Astrocyte of the cerebellum (primary cell): ENCODE results near the gene THAP7.

Source experiments
- DNase-seq: peaks from one replicate; pipeline ENCODE4 v3.0.0-alpha.2; 2011; ENCODE audit warnings: low read depth
- H3K4me3 ChIP-seq: 2 replicates; pipeline ENCODE4 v1.5.1; 2011; ENCODE audit warnings: mild to moderate bottlenecking, low read depth, low read length, moderate library complexity
- CTCF ChIP-seq: IDR thresholded peaks from 2 replicates; pipeline ENCODE4 v1.5.1; 2012; ENCODE audit warnings: low read length, low read depth, moderate library complexity, mild to moderate bottlenecking; ENCODE audit errors: missing control alignments
- in situ Hi-C: cut with HindIII; loops from 2 replicates; pipeline ENCODE4 v1.10.0; 2017; ENCODE audit warnings: low sequenced_read_pairs

THAP7 gene

DNA sequence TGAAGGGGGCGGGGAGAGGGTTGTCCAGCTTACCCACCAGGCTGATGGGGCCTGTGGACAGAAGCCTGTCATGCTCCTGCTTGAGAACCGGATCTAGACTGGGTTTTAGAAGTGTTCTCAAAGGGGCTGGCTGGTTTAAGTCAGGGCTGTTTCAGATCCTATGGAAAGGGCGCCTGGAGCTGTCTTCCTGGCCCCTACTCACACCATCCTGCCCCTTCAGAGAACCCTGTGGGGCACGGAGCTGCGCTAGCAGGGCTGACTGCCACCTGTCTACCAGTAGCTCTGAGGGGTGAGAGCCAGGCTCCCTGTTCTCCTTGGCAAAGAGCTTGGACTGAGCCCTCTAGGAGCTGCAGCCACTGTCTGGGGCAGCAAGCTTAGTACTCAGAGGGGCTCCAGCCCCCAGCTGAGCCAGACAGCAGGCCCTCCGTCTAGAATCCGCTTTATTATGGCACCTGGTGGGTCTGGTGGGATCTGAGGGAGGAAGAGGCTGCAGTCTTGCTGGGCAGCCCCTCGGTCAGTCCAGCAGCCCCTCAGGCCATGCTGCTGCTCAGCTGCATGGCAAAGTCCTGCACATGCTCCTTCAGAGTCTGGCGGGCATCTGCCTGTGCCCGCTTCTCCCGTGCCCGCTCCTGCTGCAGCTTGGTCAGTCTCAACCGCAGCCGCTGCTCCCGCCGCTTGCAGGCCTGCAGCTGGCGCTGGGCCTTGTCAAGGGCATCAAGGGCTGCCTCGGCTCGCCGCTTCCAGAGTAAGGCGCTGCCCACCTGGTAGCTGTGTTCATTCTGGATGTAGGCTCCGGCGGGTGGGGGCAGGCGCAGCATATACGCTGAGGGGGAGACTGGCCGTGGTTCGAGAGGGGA is 2.3 kb downstream of the THAP7 start:
- H3K4me3 ChIP-seq = no peak overlapping the region
- in situ Hi-C loops = no loop called here

GRCh38 chr22:20998411-20999336 is 3.2 kb downstream of the THAP7 start:
- H3K4me3 ChIP-seq = no peak overlapping the region
- no peak for TF ChIP-seq CTCF
- in situ Hi-C loops = no loop called here
- no peak for DNase-seq

More for the DNA sequence above, 2.3 kb downstream of the THAP7 start:
- DNase-seq = no peak
- TF ChIP-seq CTCF = no peak

DNA sequence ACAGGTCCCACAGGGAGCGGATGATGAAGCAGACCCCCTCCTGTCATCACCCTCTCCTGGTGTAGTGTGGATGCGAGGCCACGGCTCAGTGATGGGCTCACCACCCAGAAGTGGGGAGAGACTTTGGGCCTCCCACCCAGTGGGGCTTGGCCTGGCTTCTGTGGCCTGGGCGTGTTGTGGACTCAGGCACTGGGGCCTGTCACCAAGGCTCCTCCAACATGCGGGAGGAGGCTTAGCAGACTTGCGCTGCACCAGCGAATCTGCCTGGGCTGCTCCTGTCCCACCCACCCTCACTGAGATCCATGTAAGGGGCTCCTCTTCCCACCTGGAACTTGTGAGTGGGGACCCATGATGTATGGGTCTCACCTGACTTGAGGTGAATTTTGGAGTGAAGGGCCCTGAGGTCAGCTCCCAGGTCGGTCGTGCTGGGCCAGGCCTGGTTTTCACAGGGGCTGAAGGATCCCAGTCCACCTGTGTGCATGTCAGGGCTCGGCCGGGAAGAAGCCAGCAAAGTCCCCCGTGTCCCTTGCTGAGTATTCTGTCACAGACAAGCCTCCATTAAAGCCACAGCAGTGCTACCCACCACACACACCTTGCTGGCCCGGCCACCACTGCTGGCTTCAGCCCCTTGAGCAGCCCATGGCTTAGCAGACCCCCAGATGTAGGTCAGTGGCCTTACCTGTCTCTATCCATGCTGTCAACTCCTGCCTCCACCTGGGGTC is 4.2 kb downstream of the THAP7 start:
- no peak for DNase-seq
- no peak for TF ChIP-seq CTCF
- in situ Hi-C loops = no loop called here
- no peak overlapping the region for H3K4me3 ChIP-seq

GRCh38 chr22:20996598-20997535 is 5.1 kb downstream of the THAP7 start:
- no peak for DNase-seq
- no peak overlapping the region for H3K4me3 ChIP-seq
- in situ Hi-C loops = no loop called here
- no peak for TF ChIP-seq CTCF

- no peak for TF ChIP-seq CTCF
- no peak overlapping the region for H3K4me3 ChIP-seq
- no peak for DNase-seq
- in situ Hi-C loops = no loop called here
Observed at GRCh38 chr22:20996031-20996410, 5.9 kb downstream of the THAP7 start.
